Activated CD8-positive, alpha-beta memory T cell treated with anti-CD3 and anti-CD28 coated beads for 24 hours (primary cell): ENCODE measurements around the gene IKZF3.

ENCODE experiments used
- DNase-seq: peaks from one replicate; pipeline ENCODE4 v3.0.0-alpha.2; 2020

The IKZF3 gene

DNA sequence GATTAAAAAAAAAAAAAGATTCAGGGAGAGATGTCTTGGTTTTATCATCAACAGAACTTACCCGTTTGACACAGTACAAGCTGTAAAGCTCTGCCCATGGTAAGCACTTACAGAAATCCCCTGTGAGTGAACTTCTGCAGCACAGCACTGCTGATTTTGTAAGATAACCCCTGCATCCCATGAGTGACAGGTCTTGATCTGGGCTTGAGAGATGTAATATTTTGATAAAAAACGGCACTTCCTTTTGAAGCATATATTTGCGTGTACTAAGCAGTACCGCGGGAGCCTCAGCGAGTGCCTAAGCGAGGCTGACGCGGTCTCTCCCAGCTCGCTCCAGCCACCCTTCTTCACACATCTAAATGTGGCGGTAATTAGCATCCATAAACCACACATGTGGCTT is 50.5 kb downstream of the IKZF3 start:
- DNase-seq, result peak; percentile 71

DNA sequence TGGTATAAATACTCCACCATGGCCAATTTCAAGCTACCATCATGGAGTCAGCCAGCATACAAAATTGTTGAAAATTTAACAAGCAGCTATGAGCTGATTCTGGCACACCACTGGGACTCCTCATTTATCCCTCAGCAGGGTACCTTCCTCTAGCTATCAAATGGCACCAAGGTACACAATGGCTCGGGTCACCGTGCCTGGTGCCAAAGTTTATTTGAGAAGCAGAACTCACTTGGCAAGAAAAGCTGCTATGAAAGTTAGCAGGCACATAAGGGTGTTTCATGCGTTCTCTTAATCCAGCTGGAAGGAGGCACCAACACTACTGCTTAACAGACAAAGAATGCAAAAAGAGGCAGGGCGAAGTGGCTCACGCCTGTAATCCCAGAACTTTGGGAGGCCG is 51.6 kb downstream of the IKZF3 start:
- DNase-seq, result peak; percentile 53

DNA sequence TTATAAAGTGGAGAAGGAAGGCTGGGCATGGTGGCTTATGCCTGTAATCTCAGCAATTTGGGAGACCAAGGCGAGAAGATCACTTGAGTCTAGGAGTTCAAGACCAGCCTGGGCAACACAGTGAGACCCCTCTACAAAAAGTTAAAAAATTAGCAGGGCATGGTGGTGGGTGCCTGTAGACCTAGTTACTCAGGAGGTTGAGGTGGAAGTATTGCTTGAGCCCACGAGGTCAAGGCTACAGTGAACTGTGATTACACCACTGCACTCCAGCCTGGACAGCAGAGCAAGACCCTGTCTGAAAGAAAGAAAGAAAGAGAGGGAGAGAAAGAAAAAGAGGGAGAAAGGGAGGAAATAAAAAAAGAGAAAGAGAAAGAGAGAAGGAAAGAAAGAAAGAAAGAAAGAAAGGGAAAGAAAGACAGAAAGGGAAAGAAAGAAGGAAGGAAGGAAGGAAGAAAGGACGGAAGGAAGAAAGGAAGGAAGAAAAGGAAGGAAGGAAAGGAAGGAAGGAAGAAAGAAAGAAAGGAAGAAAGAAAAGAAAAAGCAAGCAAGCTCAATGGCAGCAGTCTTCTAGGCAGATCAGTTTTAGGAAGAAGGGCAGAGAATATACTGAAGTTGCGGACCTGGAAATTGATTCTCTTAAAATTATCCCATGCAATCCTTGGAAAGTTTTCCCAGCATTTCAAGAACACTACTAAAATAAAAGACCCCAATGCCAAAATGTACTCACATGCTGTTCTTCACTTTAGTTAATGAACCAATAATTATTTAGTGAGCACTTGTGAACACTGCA is 53.0 kb downstream of the IKZF3 start:
- no peak for DNase-seq

DNA sequence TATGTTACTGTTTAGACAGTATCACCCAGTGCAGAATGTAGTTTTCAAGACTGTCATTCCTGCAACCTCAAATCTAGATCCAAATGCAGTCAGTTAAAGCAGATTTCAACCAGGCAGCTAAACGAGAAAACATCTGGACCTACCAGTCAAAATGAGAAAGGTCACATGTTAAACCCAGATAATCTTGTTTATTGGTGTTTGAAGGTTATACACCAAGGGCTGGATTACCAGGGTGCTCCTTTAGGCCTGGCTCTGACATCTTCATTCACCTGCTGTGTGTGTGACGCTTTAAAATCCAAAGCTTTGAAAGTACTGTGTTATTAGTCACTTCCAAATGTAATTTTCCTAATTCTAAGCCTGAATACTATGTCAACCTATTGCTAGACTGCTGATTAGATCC is 54.9 kb downstream of the IKZF3 start:
- no peak for DNase-seq

DNA sequence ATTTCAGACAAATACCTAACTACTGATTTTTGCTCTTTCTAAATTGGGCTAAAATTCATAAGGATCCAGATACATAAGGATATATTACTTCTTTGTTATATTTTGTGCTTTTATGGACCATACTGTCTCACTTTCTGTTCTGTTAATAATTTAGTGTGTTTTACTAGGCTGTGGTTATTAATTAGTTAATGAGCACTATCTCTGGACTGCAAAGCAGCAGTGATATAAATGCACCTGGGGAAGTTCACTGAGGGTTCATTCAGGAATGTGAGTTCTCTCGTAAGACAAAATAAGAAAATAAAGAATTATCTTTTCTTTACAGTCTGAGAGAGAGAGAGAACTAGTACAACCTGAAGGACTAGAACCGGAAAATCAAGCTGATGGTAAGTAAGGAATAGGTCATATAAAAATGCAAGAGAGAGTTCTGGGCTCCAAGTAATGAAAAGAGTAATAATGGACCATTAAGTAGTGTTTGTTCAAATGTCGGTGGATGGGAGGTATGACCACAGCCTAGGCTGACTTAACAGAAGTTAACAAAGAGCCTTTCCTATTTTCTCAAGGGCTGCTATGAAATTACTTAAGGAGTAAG is 55.6 kb downstream of the IKZF3 start:
- no peak for DNase-seq

DNA sequence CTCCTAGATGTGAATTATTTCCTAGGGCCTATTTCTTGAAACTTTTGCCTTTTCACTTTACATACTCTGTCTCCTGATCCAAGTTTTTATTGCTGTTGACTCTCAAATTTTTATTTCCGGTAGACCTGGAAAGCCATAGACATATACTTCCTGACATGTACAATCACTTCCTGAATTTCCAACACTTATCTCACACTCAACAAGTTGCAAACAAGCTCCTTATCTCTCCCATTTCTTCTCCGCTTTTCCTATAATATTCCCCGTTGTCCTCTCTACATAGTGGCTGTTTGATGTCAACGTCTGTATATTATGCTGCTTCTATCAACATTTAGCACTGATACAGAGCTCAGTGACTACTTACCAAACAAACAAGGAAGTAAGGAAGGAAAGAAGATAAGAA is 59.3 kb downstream of the IKZF3 start:
- DNase-seq, result no peak

DNA sequence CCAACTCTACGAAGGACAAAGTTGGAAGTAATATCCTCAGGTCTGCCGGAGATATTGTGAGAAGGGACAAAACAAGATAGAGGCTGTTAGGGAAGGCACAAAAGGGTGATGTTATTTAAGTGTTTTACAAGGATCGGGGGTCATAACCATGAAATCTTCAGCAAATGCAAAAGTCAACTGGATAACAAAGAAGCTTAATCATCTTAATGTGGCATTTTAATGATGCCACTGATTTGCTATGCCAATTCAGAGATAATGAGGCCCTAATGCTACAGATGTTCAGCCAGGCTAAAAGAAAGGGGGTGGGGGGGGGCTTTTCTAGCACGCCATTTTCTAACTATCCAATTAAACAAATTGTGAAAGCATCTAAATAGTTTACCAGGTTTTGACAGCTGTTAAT is 63.1 kb downstream of the IKZF3 start:
- DNase-seq, result no peak

DNA sequence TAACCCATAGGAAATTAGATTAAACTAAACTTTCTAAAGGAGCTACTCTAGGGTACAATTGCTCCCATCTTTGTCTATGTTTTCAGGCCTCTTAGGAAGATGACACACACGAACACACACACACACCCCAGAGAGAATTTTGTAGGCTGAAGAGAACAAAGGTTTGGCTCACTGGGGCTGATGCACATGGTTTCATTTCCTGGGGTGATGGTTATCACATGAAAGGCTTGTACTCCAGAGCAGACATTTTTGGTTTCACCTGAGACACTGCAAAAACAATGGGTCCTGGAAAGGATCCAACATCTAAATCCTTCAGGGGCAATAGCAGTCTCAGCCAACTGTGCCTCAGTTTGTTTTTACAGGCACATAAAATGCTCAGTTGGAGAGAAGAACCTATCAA is 63.6 kb downstream of the IKZF3 start:
- peak; percentile 67 for DNase-seq

DNA sequence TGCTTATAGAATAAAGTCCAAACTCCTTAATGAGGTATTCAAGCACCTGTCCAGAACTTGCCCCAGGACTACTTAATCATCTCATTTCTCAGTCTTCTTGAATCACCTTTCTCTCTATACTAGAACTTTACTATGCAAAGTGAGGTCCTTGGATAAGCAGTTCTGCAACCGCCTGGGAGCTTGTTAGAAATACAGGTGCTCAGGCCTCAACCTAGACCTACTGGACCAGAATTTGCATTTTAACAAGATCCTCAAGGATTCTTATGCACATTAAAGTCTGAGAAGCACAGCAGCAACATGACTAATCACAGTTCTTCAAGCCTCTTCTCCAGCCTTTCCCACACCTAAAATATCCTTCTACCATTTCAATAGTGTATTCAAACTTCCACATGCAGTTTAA is 64.7 kb downstream of the IKZF3 start:
- no peak for DNase-seq

DNA sequence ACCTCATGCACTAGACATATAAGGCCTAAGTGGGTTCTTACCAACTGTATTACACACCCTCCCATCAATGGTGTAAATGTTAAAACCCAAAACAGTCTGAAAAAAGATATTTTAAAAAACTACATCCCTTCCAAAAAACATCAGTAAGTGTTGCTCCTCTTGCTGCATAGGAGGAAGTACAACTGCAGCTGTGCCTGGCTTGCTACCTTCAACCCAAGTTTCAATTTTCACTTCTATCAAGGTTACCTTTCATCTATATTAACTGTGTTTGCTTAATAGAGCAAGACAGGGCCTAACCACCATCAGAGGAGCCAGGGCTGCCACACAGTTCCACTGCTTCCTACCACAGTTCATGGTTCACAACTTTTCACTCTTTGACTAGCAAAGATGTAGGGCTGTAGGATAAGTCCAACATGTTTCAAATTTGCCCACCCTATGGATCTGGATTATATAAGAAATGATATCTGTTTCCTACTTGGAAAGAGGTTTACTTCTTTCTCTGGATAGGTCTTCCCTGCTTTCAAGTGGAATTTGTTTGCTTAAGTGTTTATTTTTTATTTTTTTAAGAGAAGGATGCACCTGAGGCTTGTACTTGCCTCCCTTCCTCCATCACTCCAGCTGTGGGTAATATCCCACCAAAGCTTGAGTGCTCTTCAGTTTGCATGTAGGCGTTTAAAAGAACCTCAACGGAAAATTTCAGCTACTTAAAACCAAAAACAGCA is 69.7 kb downstream of the IKZF3 start:
- DNase-seq, result no peak

DNA sequence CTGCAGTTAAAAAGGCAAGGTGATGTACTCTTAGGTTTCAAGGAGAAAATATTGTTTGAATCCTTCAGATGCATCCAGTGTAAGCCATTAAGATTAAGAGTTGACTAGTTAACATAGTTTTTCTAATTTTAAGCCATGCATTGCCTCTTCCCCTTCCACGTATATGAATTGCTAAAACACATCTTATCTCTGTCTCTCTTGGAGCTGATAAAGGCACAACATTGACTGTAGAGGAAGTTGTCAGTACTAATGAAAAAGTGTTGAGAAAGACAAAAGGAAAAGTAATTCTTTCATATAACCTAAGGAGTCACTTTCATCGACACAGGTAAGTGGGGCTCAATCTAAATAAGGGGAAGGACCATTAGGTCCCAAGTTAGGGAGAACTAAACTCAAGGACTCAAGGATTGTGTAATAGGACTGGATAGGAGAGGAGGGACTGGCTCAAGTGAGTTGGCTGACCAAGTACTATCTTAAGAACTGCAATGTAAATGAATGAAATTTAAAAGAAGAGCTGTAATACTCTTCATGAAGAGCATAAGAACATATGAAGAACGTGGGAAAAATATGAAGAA is 70.7 kb downstream of the IKZF3 start:
- DNase-seq, result no peak

DNA sequence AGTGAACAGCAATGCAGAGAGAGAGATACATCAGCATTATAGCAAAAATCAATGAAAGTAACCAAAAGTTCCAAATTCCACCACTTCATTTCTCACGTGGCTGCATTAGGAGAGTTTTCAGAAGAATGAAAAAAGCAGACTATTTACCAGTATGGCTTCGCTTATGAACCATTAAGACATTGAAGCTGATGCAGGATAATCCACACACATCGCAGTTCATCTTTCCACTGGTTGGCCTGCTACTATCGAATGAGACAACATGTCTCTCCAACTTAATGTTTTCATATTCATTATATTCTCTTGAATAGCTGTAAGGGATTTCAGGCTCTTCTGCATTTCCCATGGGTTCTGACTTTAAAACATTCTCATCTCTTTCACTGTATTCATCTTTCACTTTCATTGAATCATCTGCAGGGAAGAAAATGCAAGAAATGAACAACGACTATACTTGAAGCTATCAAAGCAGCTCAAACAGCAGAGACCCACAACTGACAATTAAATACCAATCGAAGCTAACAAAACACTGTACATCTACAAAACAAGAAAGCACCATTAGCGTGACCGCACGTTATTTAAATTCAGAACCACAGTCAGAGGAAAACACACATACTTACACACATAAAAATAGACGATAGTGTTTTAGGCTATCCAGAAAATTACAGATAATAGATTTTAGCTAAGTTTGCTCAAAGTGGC is 71.4 kb downstream of the IKZF3 start:
- no peak for DNase-seq

DNA sequence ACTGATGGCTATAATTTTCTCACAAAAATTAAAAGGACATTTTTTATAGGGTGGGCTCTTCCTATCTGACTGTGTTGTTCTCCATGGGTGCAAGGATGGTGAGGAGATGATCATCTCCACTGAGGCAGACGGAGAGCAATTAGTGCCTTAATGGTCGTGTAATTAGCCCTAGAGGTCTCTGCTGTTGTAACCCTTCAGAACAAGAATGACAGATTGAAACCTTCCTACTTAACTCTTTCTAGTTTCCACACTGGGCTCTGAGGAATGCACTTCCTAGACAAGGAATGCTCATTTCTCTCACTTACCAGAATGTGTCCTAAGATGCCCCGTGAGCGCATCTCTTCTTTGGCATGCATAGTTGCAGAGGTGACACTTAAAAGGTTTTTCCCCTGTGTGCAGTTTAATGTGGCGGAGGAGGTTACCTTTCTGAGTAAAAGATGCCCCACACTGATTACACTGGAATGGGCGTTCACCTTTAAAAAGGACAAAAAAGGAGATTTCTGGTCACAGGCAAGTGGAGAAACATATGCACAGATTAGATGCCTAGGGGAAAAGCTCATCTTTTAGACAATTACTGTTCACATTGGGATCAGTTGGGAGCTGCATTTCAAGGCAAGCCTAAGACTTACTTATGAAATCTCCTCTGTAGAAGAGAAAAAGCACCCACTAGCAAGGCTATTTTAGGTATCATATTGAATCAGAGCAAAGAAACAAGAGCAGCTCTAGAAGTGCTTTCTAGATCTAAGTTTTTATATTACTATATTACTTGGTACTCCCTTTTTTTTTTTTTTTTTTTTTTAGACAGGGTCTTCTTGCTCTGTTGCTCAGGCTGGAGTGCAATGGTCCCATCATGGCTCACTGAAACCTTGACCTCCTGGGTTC is 72.8 kb downstream of the IKZF3 start:
- DNase-seq, result no peak

DNA sequence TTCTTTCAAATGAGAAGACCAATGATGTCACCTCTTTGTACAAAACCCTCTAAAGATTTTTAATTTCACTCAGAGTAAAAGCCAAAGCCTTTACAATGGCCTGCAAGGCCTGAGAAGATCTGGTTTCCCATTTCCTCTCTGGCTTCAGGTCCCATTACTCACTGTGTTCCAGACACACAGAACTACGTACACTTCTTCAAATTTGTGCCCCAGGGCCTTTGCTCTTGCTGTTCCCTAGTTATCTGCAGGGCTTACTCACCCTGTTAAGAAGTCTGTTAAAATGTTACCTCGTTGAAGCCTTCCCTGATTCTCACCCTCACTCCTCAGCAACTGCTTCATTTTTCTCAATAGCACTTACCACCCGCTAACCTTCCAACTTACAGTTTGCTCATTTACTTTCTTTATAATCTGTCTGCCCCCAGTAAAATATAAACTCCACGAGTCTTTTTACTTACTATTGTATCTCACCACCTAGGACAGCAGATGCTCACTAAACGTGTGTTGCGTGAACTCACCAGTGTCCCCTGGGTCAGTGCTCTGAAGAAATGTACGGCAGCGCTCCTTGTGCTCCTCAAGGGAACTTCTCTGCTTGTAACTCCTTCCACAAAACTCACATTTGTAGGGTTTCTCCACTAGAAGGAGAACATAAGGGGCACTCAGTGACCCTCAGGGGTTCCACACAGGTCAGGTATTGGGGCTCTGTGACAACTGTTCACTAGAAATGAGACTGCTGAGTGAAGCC is 76.2 kb downstream of the IKZF3 start:
- no peak for DNase-seq

DNA sequence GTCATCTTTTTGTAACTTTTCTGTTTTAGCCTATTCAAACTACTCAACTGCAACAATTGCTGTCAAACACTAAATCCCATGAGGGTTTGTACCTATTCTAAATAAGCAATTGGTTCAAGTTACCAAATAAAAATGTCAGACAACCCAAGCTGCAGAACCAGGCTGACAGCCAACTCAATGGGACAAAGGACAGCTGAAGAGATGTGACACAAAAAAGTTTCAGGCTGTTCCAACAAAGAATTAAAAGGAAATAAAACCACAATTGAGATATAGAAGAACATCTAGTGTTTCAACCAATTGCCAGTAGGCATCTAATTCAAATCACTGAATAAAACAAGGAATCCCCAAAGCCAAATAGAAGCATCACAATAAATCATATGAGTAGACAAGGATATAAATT is 77.1 kb downstream of the IKZF3 start:
- no peak for DNase-seq

DNA sequence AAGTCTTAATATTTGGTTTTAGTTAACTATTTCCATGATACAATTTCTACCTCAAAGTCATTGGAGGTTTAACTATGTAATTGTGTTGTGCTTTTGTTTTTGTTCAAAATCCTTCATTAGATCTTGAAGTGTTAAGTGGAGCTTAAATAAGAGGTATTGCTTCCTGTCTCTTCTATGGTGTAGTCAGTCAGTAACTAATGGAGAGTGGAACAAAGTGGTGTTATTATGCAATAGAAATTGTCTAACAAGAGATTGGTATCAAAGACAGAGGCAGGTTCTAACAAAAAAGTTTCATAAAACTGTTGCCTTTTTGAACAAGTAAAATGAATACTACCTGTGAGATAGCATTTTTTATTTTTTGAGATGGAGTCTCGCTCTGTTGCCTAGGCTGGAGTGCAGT is 81.1 kb downstream of the IKZF3 start:
- no peak for DNase-seq

DNA sequence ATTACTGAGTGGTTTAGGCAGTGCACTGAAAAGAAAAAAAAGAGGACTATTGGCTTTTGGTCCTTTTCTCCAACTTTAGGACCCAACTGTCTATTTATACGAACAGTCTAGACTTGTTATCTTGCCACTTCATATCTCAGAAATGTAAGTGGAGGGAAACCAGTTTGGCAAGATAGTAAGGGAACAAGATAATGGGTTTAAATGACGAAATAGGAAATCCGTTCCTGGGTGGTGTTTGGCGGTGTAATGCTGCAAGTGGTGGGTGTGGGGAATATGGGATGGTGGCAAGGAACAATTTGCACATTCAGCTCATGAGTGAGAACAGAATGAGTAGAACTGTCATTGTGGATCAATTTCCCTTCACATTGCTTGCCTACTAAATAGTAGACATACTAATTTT is 81.6 kb downstream of the IKZF3 start:
- no peak for DNase-seq

DNA sequence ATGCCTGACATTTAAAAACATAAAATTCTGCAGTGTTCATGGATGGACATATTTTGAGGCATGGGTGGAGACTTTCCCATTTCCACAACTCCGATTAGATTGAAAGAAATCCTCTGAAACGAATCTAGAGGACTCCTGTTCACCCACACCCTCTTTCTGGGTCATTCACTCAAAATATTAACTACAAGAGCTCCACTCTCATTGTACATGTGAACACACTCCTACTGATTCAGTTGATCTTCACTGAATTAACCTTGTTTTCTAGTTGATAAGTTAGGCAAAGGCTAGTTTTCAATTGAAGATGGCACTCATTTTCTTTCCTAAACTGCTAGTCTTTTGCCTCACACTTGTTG is 82.3 kb downstream of the IKZF3 start:
- no peak for DNase-seq

DNA sequence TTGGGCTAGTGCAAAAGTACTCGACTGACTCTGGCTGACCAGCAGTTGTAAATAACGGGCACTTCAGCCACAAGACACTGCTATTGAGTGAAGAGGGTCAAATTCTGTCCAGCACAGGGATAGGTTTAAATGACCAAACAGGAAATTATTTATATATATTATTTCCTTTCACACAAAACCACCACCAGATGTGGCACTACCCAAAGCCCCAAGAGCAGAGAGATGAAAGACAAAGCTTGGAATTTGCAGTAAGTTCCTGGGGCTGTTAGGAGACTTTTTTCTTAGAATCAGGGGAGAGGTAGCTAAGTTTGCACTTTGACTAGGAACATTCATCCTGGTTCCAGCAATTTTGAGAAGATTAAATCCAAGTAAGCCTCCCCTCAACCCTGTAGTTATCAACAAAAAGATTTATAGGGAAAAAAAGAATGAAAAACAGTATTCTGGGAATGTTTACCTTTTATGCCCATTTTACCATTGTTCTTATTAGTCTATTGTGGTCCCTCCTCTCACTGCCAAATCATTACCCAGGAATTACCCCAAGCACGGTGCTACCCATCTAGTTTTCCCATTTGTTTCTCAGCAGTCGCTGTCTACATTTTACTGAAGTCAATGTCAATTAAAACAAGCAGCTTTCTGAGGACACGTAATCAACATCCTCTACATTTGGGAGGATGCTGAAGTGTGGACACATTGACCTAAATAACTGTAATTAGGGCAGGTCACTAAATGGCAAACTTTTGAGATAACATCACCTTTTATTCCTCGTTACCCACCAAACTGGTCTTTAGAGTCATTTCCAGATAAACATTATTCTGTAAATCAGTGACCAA is 82.9 kb downstream of the IKZF3 start:
- no peak for DNase-seq

DNA sequence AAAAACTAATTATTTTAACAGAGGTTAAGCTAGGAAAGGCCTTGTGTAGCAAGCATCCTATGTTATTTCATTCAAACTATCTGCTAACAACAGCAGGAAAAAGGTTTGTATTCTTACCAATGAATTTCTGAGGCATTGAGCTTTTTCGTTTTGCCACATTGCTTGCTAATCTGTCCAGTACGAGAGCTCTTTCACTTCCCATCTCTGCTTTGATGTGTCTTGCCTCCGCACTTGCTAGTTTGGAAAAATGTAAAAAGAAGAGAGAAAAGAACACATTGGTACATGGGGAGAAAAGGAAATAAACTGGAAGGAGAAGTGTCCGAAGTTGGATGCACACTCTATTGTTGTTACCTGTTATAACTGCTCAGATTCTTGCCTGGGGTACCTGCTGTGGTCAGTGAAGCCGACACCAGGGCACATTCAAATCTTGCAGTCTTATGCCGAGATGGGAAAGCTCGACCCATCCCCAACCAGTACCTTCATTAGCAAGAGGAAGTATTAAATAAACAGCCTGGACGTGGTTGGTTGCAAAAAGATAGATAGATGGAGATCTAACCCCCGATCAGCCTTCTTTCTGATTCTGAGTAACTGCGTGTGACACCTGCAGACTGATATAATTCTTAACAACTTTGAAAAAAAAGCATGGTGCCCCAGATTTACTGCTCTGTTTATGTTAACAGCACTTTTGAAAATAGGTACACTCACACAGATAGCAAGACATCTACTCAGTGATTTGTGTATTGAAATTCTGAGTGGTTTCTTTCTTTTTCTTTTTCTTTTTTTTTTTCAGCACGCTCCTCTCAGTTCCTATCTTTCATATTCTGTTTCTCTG is 86.4 kb downstream of the IKZF3 start:
- no peak for DNase-seq
